Measurements from ENCODE around the gene AGAP1. TPM values are rescaled to one million over a fixed set of nuclear protein-coding genes. Genes with fewer than 3 reads are reported as not detected.

Gene AGAP1
- total RNA-seq, 1 donor from 2014 or later, result 44.0 TPM

- no peak for TF ChIP-seq CTCF (IDR thresholded peaks at IDR 0.05; ENCODE audit: unreplicated experiment)
- DNase-seq (ENCODE audit: low spot score in 2 of 2, unreplicated experiment in 2 of 2), result no peak
- H3K36me3 Mint-ChIP-seq, result peaks cover 4% of the 10 kb centered on the region
- no peaks in the 10 kb centered on the region for H3K9me3 Mint-ChIP-seq
- peaks cover 7% of the 10 kb centered on the region for H3K4me1 Mint-ChIP-seq
- H3K27me3 Mint-ChIP-seq (ENCODE audit: low read depth), result no peaks in the 10 kb centered on the region
- no peak overlapping the region for H3K4me3 Mint-ChIP-seq
- H3K27ac Mint-ChIP-seq, result no peak overlapping the region
These were observed 410.1 kb downstream of the AGAP1 start for GRCh38 chr2:235903782-235904584.

GRCh38 chr2:235904585-235904931 lies 410.7 kb downstream of the AGAP1 start:
- H3K27ac Mint-ChIP-seq, result no peak overlapping the region
- no peak for DNase-seq (ENCODE audit: low spot score in 2 of 2, unreplicated experiment in 2 of 2)
- peaks cover 7% of the 10 kb centered on the region for H3K4me1 Mint-ChIP-seq
- no peaks in the 10 kb centered on the region for H3K9me3 Mint-ChIP-seq
- TF ChIP-seq CTCF (IDR thresholded peaks at IDR 0.05; ENCODE audit: unreplicated experiment), result no peak
- peaks cover 4% of the 10 kb centered on the region for H3K36me3 Mint-ChIP-seq
- H3K4me3 Mint-ChIP-seq, result no peak overlapping the region
- H3K27me3 Mint-ChIP-seq (ENCODE audit: low read depth), result no peaks in the 10 kb centered on the region

GRCh38 chr2:235908826-235909225 lies 415.0 kb downstream of the AGAP1 start:
- TF ChIP-seq CTCF (IDR thresholded peaks at IDR 0.05; ENCODE audit: unreplicated experiment), result no peak
- H3K27ac Mint-ChIP-seq, result no peak overlapping the region
- peaks cover 7% of the 10 kb centered on the region for H3K9me3 Mint-ChIP-seq
- peaks cover 11% of the 10 kb centered on the region for H3K36me3 Mint-ChIP-seq
- no peaks in the 10 kb centered on the region for H3K27me3 Mint-ChIP-seq (ENCODE audit: low read depth)
- no peak for DNase-seq (ENCODE audit: low spot score in 2 of 2, unreplicated experiment in 2 of 2)
- peaks cover 7% of the 10 kb centered on the region for H3K4me1 Mint-ChIP-seq
- no peak overlapping the region for H3K4me3 Mint-ChIP-seq

- Mint-ChIP-seq H3K27me3 (ENCODE audit: low read depth) (no peaks in the 10 kb centered on the region), H3K4me3 (no peak overlapping the region), H3K36me3 (peaks cover 14% of the 10 kb centered on the region), H3K4me1 (peaks cover 7% of the 10 kb centered on the region), H3K27ac (no peak overlapping the region), H3K9me3 (peaks cover 7% of the 10 kb centered on the region)
- no peak for TF ChIP-seq CTCF (IDR thresholded peaks at IDR 0.05; ENCODE audit: unreplicated experiment)
- DNase-seq (ENCODE audit: low spot score in 2 of 2, unreplicated experiment in 2 of 2), result no peak
These were observed 415.5 kb downstream of the AGAP1 start for GRCh38 chr2:235909358-235909757.

- H3K36me3 Mint-ChIP-seq, result peaks cover 19% of the 10 kb centered on the region
- peaks cover 9% of the 10 kb centered on the region for H3K9me3 Mint-ChIP-seq
- no peak for DNase-seq (ENCODE audit: low spot score in 2 of 2, unreplicated experiment in 2 of 2)
- H3K27ac Mint-ChIP-seq, result no peak overlapping the region
- peaks cover 4% of the 10 kb centered on the region for H3K4me1 Mint-ChIP-seq
- H3K4me3 Mint-ChIP-seq, result no peak overlapping the region
- H3K27me3 Mint-ChIP-seq (ENCODE audit: low read depth), result no peaks in the 10 kb centered on the region
- TF ChIP-seq CTCF (IDR thresholded peaks at IDR 0.05; ENCODE audit: unreplicated experiment), result no peak
These were observed 416.2 kb downstream of the AGAP1 start for GRCh38 chr2:235910067-235910466.

Data from mesothelial cell of epicardium (in vitro differentiated cells).